ENCODE measurements around the gene TSPAN7.

The TSPAN7 gene

DNA sequence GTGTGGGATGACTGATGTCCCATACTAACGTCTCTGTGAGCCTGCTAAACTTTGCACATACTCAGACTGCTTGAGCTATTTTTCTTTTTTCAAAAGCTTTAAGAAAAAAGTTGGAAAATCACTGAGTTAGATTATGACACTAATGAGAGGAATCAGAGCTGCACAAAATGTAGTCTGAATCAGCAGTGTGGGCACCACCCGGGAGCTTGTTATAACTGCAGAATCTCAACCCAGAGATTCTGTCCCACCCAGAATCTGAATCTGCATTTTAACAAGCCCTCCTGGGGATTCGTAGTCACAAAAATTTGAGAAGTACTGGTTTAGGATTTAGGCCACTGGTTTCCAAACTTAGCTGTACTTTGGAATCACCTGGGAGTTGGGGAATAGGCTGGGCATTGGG lies 137.8 kb downstream of the TSPAN7 start:
- no peak for DNase-seq

DNA sequence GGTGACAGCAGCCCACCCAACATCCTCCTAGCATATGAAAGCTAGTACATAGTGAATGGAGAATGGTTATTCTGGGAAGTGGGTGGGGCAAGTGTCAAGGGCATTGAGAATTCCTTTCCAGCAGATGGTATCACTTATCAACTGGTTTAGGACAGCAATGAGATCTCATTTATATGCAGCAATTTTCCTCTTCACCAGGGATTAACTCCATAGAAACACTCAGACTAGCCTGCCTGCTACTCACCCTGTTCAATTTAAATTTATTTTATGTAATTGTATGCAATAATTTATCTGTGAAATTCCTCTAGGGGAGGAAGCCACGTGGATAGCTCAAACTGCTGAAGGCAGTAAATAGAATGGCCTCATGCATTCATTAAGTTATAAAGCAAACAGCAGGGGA lies 138.4 kb downstream of the TSPAN7 start:
- DNase-seq = no peak

GRCh38 chrX:38701073-38701472 lies 139.7 kb downstream of the TSPAN7 start:
- DNase-seq = no peak

DNA sequence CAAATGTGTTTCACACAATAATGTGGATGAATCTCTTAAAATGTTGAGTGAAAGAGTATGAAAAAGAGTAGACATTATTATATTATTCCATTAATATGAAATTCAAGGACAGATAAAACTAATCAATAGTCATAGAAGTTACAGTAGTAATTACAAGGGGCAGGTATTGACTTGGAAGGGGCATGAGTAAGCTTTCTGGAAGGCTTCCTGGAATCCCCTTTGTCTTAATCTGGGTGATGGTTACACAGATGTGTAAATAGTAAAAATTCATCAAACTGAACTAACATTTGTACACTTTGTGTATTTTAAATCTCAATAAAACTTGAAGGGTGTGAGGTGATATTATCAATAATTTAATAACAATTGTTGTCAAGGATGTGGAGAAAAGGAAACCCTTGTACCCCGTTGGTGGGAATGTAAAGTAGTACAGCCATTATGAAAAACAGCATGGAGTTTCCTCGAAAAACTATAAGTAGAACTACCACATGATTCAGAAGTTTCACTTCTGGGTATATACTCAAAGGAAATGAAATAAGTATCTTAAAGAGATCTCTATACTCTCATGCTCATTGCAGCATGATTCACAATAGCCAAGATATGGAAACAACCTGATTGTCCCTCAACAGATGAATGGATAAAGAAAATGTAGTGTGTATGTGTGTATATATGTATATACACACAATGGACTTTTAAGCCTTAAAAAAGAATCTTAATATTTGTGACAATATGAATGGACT lies 143.0 kb downstream of the TSPAN7 start:
- DNase-seq = no peak

- DNase-seq = no peak
Measured at GRCh38 chrX:38717871-38718270, 156.5 kb downstream of the TSPAN7 start.

DNA sequence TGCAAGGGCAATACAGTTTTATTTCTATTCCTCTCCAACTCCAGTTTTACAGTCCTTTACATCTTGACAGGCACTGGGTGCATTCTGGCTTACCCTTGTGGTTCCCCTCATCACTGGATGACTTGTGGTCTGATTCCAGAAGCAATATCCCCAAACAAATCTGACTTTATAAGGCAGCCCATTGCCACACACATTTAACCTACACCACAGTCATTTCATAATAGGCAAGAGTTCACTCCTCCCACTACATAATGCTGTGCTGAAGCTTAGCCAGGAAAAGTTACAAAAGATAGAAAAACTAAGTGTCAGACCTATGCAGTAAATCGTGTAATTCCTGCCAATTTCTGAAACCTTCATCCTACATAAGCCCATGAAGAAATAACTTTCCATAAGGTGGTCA lies 157.0 kb downstream of the TSPAN7 start:
- DNase-seq = no peak

GRCh38 chrX:38726612-38727011 lies 165.3 kb downstream of the TSPAN7 start:
- no peak for DNase-seq

DNA sequence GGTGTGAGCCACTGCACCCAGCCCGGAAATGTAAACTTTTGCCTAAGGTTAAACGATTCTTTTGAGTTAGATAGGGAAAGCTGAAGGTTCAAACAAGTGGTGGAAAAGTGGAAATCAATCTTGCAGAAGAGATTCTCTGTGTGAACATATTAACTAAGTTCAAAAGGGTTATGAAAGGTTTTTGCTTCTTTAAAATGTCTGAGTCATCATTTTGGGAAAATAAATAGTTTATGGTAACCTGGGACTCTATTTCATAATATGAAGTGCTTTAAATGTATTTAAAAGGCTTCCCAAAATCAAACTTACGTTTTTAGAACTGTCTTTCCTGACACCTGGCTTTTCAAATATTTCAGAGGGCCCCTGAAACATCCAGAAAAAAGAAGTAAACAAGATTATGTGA lies 166.3 kb downstream of the TSPAN7 start:
- no peak for DNase-seq

DNA sequence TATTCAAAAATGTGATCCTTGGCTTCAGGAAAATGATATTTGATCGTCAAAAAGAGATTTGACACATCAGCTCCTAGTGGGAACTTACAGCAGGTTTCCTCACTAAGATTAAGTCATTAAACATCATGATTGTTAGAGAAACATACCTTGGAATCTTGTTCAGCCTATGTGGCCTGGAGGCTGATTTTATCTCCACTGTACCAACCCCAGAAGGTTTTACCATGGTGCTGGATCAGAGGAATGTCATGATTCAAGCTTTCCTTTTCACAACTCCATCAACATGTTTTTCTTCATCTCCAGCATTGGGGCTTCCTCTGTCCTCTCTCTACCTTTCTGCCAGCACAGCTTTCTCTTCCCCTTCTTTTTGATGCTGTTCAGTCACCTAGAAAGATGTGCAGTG lies 171.5 kb downstream of the TSPAN7 start:
- DNase-seq = no peak
